IPS-15b (cell line): Measurements from ENCODE around the gene C10orf90.

Source experiments
- H3K27me3 ChIP-seq: one replicate; pipeline ENCODE4 v1.6.1; 2013; ENCODE audit warnings: low read length; ENCODE audit not compliant: control insufficient read depth, insufficient read depth
- H3K36me3 ChIP-seq: one replicate; pipeline ENCODE4 v1.6.1; 2013; ENCODE audit warnings: low read length; ENCODE audit not compliant: control insufficient read depth, insufficient read depth
- H3K4me1 ChIP-seq: one replicate; pipeline ENCODE4 v1.6.1; 2013; ENCODE audit warnings: mild to moderate bottlenecking, low read length; ENCODE audit not compliant: control insufficient read depth, insufficient read depth
- H3K4me3 ChIP-seq: one replicate; pipeline ENCODE4 v1.5.1; 2013; ENCODE audit warnings: low read depth, low read length
- H3K9ac ChIP-seq: one replicate; pipeline ENCODE4 v1.6.1; 2013; ENCODE audit warnings: low read depth, mild to moderate bottlenecking, low read length
- H3K9me3 ChIP-seq: one replicate; pipeline ENCODE4 v1.6.1; 2013; ENCODE audit warnings: mild to moderate bottlenecking, low read length; ENCODE audit not compliant: control insufficient read depth, insufficient read depth

The C10orf90 gene

DNA sequence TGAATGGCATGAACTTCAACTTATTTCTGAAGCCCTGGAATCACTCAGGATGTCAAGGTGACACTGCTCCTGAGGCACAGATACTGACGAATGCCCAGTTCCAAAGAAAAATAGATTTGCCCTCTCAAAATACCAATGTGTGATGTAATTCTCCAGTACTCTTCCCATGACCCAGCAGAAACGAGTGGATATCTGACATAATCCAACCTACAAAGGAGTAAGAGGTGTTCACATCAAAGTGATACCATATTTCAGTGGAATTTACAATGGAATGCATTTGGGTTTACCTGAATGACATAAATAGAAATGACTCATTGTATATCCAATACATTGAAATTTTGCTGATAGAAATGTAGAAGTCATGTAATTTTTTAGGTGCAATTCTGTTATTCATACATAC lies 161.3 kb downstream of the C10orf90 start:
- no peak overlapping the region for H3K4me3 ChIP-seq
- no peaks in the 10 kb centered on the region for H3K9me3 ChIP-seq
- H3K4me1 ChIP-seq: no peaks in the 10 kb centered on the region
- H3K36me3 ChIP-seq: no peaks in the 10 kb centered on the region
- no peak overlapping the region for H3K9ac ChIP-seq
- H3K27me3 ChIP-seq: no peaks in the 10 kb centered on the region

GRCh38 chr10:126508535-126509040 lies 161.9 kb downstream of the C10orf90 start:
- Histone ChIP-seq H3K9me3 (no peaks in the 10 kb centered on the region), H3K4me1 (no peaks in the 10 kb centered on the region), H3K9ac (no peak overlapping the region), H3K4me3 (no peak overlapping the region), H3K27me3 (no peaks in the 10 kb centered on the region), H3K36me3 (no peaks in the 10 kb centered on the region)

- Histone ChIP-seq H3K27me3 (no peaks in the 10 kb centered on the region), H3K4me3 (no peak overlapping the region), H3K9me3 (no peaks in the 10 kb centered on the region), H3K4me1 (no peaks in the 10 kb centered on the region), H3K36me3 (no peaks in the 10 kb centered on the region), H3K9ac (no peak overlapping the region)
Observed at GRCh38 chr10:126504761-126505112, 165.8 kb downstream of the C10orf90 start.

- Histone ChIP-seq H3K27me3 (no peaks in the 10 kb centered on the region), H3K36me3 (no peaks in the 10 kb centered on the region), H3K4me3 (no peak overlapping the region), H3K4me1 (no peaks in the 10 kb centered on the region), H3K9ac (no peak overlapping the region), H3K9me3 (no peaks in the 10 kb centered on the region)
Observed at GRCh38 chr10:126504063-126504760, 166.3 kb downstream of the C10orf90 start.

DNA sequence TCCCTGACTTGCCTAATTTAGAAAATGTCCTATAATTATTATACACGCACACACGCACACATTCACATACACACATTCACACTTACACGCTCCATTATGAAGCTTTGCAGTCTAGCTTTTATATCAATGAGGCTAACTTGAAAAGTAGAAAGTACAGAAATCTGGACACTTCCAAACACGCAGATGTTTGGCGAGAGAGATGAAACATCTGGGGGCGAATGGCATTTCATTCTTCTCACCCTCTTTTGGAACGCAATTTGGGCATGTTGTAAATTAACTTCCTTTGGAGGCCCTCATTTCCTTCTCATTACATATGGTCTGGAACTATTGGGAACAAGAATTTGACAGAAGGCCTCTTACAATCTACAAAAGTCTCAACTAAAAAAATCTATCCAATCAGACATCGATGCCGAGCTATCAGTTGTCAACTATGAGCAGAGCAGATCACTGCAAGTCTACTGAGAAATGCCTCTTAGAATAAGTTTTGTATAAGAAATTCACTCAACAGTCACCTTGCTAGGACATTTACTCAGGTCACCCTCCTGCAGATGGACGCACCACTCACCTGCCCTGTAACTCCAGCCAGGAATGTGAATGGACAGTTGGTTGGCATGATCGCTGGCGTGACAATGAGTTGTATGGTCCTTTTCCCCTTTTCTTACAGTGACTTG lies 167.0 kb downstream of the C10orf90 start:
- Histone ChIP-seq H3K4me3 (no peak overlapping the region), H3K4me1 (no peaks in the 10 kb centered on the region), H3K9me3 (no peaks in the 10 kb centered on the region), H3K9ac (no peak overlapping the region), H3K36me3 (no peaks in the 10 kb centered on the region), H3K27me3 (no peaks in the 10 kb centered on the region)

GRCh38 chr10:126502441-126502840 lies 168.1 kb downstream of the C10orf90 start:
- Histone ChIP-seq H3K9ac (no peak overlapping the region), H3K27me3 (no peaks in the 10 kb centered on the region), H3K4me3 (no peak overlapping the region), H3K9me3 (no peaks in the 10 kb centered on the region), H3K4me1 (no peaks in the 10 kb centered on the region), H3K36me3 (no peaks in the 10 kb centered on the region)

- H3K36me3 ChIP-seq: no peaks in the 10 kb centered on the region
- no peaks in the 10 kb centered on the region for H3K4me1 ChIP-seq
- no peaks in the 10 kb centered on the region for H3K27me3 ChIP-seq
- H3K9me3 ChIP-seq: no peaks in the 10 kb centered on the region
- no peak overlapping the region for H3K9ac ChIP-seq
- H3K4me3 ChIP-seq: no peak overlapping the region
Observed at GRCh38 chr10:126501828-126502227, 168.7 kb downstream of the C10orf90 start.

DNA sequence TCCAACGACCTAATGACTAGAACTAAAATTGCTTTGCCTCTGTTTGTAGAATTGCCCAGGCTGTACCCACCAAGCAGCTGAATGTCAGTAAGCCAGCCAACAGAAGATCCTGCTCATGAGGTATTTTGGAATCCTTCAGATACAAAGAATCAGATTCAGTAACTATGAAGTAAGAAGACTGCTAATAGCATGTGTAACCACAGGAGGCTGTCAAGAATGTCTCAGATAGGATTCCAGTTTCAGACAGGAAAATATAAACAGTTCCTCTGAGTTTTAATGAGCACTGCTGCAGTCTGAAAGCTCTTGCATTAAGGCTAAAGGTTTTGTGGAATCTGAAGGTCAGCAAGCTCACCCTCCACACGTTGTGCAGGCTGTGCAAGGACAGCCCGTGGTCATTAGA lies 169.6 kb downstream of the C10orf90 start:
- no peak overlapping the region for H3K4me3 ChIP-seq
- no peaks in the 10 kb centered on the region for H3K4me1 ChIP-seq
- H3K36me3 ChIP-seq: no peaks in the 10 kb centered on the region
- no peak overlapping the region for H3K9ac ChIP-seq
- H3K9me3 ChIP-seq: no peaks in the 10 kb centered on the region
- H3K27me3 ChIP-seq: no peaks in the 10 kb centered on the region

- Histone ChIP-seq H3K9ac (no peak overlapping the region), H3K9me3 (no peaks in the 10 kb centered on the region), H3K36me3 (no peaks in the 10 kb centered on the region), H3K4me1 (no peaks in the 10 kb centered on the region), H3K4me3 (no peak overlapping the region), H3K27me3 (no peaks in the 10 kb centered on the region)
Observed at GRCh38 chr10:126500185-126500584, 170.3 kb downstream of the C10orf90 start.

- no peaks in the 10 kb centered on the region for H3K27me3 ChIP-seq
- no peaks in the 10 kb centered on the region for H3K4me1 ChIP-seq
- no peaks in the 10 kb centered on the region for H3K36me3 ChIP-seq
- H3K9ac ChIP-seq: no peak overlapping the region
- H3K4me3 ChIP-seq: no peak overlapping the region
- H3K9me3 ChIP-seq: no peaks in the 10 kb centered on the region
Observed at GRCh38 chr10:126499744-126500143, 170.7 kb downstream of the C10orf90 start.

GRCh38 chr10:126497672-126498071 lies 172.8 kb downstream of the C10orf90 start:
- Histone ChIP-seq H3K4me1 (no peaks in the 10 kb centered on the region), H3K9ac (no peak overlapping the region), H3K27me3 (no peaks in the 10 kb centered on the region), H3K36me3 (no peaks in the 10 kb centered on the region), H3K9me3 (no peaks in the 10 kb centered on the region), H3K4me3 (no peak overlapping the region)
